ENCODE results near the gene HSPA12B.

The HSPA12B gene

GRCh38 chr20:3728354-3728753 is 4.1 kb upstream of the HSPA12B start:
- Mint-ChIP-seq H3K4me1 (ENCODE audit: low read depth in 2 of 2) (peaks cover 0 to 3% of the 10 kb centered on the region in 2 donors), H3K27me3 (peaks cover 68 to 81% of the 10 kb centered on the region in 2 donors), H3K4me3 (no peak overlapping the region), H3K27ac (no peak overlapping the region), H3K36me3 (ENCODE audit: insufficient read depth) (peaks cover 5% of the 10 kb centered on the region), H3K9me3 (no peaks in the 10 kb centered on the region)
- DNase-seq (no peak), ATAC-seq (replicated peaks) (no peak)

- Mint-ChIP-seq H3K9me3 (no peaks in the 10 kb centered on the region), H3K27ac (no peak overlapping the region), H3K4me3 (no peak overlapping the region), H3K4me1 (ENCODE audit: low read depth in 2 of 2) (peaks cover 0 to 3% of the 10 kb centered on the region in 2 donors), H3K27me3 (peaks cover 69 to 85% of the 10 kb centered on the region in 2 donors), H3K36me3 (ENCODE audit: insufficient read depth) (peaks cover 6% of the 10 kb centered on the region)
- ATAC-seq (replicated peaks) = no peak
- no peak for DNase-seq
Measured at GRCh38 chr20:3728876-3729275, 3.6 kb upstream of the HSPA12B start.

GRCh38 chr20:3729378-3729777 is 3.1 kb upstream of the HSPA12B start:
- no peak overlapping the region for H3K4me3 Mint-ChIP-seq
- peaks cover 0 to 3% of the 10 kb centered on the region in 2 donors for H3K4me1 Mint-ChIP-seq (ENCODE audit: low read depth in 2 of 2)
- H3K36me3 Mint-ChIP-seq (ENCODE audit: insufficient read depth) = peaks cover 6% of the 10 kb centered on the region
- DNase-seq = no peak
- H3K27me3 Mint-ChIP-seq = peaks cover 64 to 88% of the 10 kb centered on the region in 2 donors
- no peak overlapping the region for H3K27ac Mint-ChIP-seq
- H3K9me3 Mint-ChIP-seq = no peaks in the 10 kb centered on the region
- ATAC-seq (replicated peaks) = no peak

GRCh38 chr20:3729811-3730540 is 2.5 kb upstream of the HSPA12B start:
- H3K27me3 Mint-ChIP-seq = peaks cover 59 to 86% of the 10 kb centered on the region in 2 donors
- ATAC-seq (replicated peaks) = no peak

GRCh38 chr20:3730803-3731672 is 1.4 kb upstream of the HSPA12B start:
- peaks cover 6% of the 10 kb centered on the region for H3K36me3 Mint-ChIP-seq (ENCODE audit: insufficient read depth)
- peaks cover 0 to 3% of the 10 kb centered on the region in 2 donors for H3K4me1 Mint-ChIP-seq (ENCODE audit: low read depth in 2 of 2)
- no peaks in the 10 kb centered on the region for H3K9me3 Mint-ChIP-seq
- DNase-seq (no peak), ATAC-seq (replicated peaks) (no peak)
- no peak overlapping the region for H3K4me3 Mint-ChIP-seq
- H3K27me3 Mint-ChIP-seq = peaks cover 53 to 79% of the 10 kb centered on the region in 2 donors
- H3K27ac Mint-ChIP-seq = no peak overlapping the region

More at GRCh38 chr20:3729811-3730540, 2.5 kb upstream of the HSPA12B start:
- Mint-ChIP-seq H3K27ac (no peak overlapping the region), H3K4me1 (ENCODE audit: low read depth in 2 of 2) (peaks cover 0 to 3% of the 10 kb centered on the region in 2 donors), H3K36me3 (ENCODE audit: insufficient read depth) (peaks cover 6% of the 10 kb centered on the region), H3K4me3 (no peak overlapping the region), H3K9me3 (no peaks in the 10 kb centered on the region)
- DNase-seq = no peak

- peaks cover 48 to 72% of the 10 kb centered on the region in 2 donors for H3K27me3 Mint-ChIP-seq
- peaks cover 0 to 3% of the 10 kb centered on the region in 2 donors for H3K4me1 Mint-ChIP-seq (ENCODE audit: low read depth in 2 of 2)
- H3K9me3 Mint-ChIP-seq = no peaks in the 10 kb centered on the region
- H3K36me3 Mint-ChIP-seq (ENCODE audit: insufficient read depth) = peaks cover 6% of the 10 kb centered on the region
- H3K4me3 Mint-ChIP-seq = no peak overlapping the region
- no peak for DNase-seq
- no peak overlapping the region for H3K27ac Mint-ChIP-seq
- no peak for ATAC-seq (replicated peaks)
Measured at GRCh38 chr20:3731944-3732326, 550 bp upstream of the HSPA12B start.

GRCh38 chr20:3733119-3733995 is 872 bp downstream of the HSPA12B start:
- no peaks in the 10 kb centered on the region for H3K9me3 Mint-ChIP-seq
- H3K4me3 Mint-ChIP-seq = no peak overlapping the region
- H3K27me3 Mint-ChIP-seq = peaks cover 34 to 57% of the 10 kb centered on the region in 2 donors
- H3K4me1 Mint-ChIP-seq (ENCODE audit: low read depth in 2 of 2) = peaks cover 0 to 3% of the 10 kb centered on the region in 2 donors
- ATAC-seq (replicated peaks) (no peak), DNase-seq (no peak)
- peaks cover 6% of the 10 kb centered on the region for H3K36me3 Mint-ChIP-seq (ENCODE audit: insufficient read depth)
- H3K27ac Mint-ChIP-seq = no peak overlapping the region

- Mint-ChIP-seq H3K36me3 (ENCODE audit: insufficient read depth) (peaks cover 6% of the 10 kb centered on the region), H3K4me3 (no peak overlapping the region), H3K9me3 (no peaks in the 10 kb centered on the region), H3K4me1 (ENCODE audit: low read depth in 2 of 2) (peaks cover 0 to 3% of the 10 kb centered on the region in 2 donors), H3K27me3 (peaks cover 31 to 52% of the 10 kb centered on the region in 2 donors), H3K27ac (no peak overlapping the region)
- no peak for DNase-seq
- no peak for ATAC-seq (replicated peaks)
Measured at GRCh38 chr20:3734111-3734843, 1.8 kb downstream of the HSPA12B start.

- H3K36me3 Mint-ChIP-seq (ENCODE audit: insufficient read depth) = peaks cover 6% of the 10 kb centered on the region
- peaks cover 0 to 2% of the 10 kb centered on the region in 2 donors for H3K4me1 Mint-ChIP-seq (ENCODE audit: low read depth in 2 of 2)
- H3K27me3 Mint-ChIP-seq = peaks cover 21 to 48% of the 10 kb centered on the region in 2 donors
- no peak overlapping the region for H3K27ac Mint-ChIP-seq
- no peaks in the 10 kb centered on the region for H3K9me3 Mint-ChIP-seq
- ATAC-seq (replicated peaks) (no peak), DNase-seq (no peak)
- H3K4me3 Mint-ChIP-seq = no peak overlapping the region
Measured at GRCh38 chr20:3735768-3736167, 3.3 kb downstream of the HSPA12B start.

GRCh38 chr20:3738111-3739053 is 5.9 kb downstream of the HSPA12B start:
- H3K9me3 Mint-ChIP-seq = no peaks in the 10 kb centered on the region
- no peak overlapping the region for H3K4me3 Mint-ChIP-seq
- H3K27me3 Mint-ChIP-seq = peaks cover 1 to 31% of the 10 kb centered on the region in 2 donors
- ATAC-seq (replicated peaks) (no peak), DNase-seq (no peak)
- H3K36me3 Mint-ChIP-seq (ENCODE audit: insufficient read depth) = peaks cover under 1% of the 10 kb centered on the region
- no peak overlapping the region for H3K27ac Mint-ChIP-seq
- H3K4me1 Mint-ChIP-seq (ENCODE audit: low read depth in 2 of 2) = no peaks in the 10 kb centered on the region

GRCh38 chr20:3739054-3739925 is 6.8 kb downstream of the HSPA12B start:
- Mint-ChIP-seq H3K4me1 (ENCODE audit: low read depth in 2 of 2) (no peaks in the 10 kb centered on the region), H3K36me3 (ENCODE audit: insufficient read depth) (no peaks in the 10 kb centered on the region), H3K27me3 (peaks cover 0 to 23% of the 10 kb centered on the region in 2 donors), H3K9me3 (no peaks in the 10 kb centered on the region), H3K27ac (no peak overlapping the region), H3K4me3 (no peak overlapping the region)
- ATAC-seq (replicated peaks) (no peak), DNase-seq (no peak)
